ENCODE results near the gene SLC38A3. TPM values are rescaled to one million over a fixed set of nuclear protein-coding genes. Genes with fewer than 3 reads are reported as not detected.

Gene SLC38A3
- total RNA-seq: not detected

- ChIA-PET POLR2A (interaction anchor here (0.6 to 1.4 kb wide), 2 partner anchors 10 to 258 kb away, joined by 3 to 6 read pairs; no protein-coding TSS in a partner anchor), CTCF (interaction anchor here (1.6 to 4.7 kb wide), 3 partner anchors 11 to 134 kb away, joined by 3 to 24 read pairs (median 5); no protein-coding TSS in a partner anchor)
- ATAC-seq: peak; percentile 30
- Mint-ChIP-seq H3K4me1 (ENCODE audit: low read depth) (no peaks in the 10 kb centered on the region), H3K9me3 (ENCODE audit: insufficient read depth) (no peaks in the 10 kb centered on the region), H3K36me3 (ENCODE audit: low read depth) (no peaks in the 10 kb centered on the region), H3K4me3 (no peak within 1 kb of the TSS), H3K27me3 (ENCODE audit: low read depth) (peaks cover 44% of the 10 kb centered on the region), H3K27ac (no peak within 1 kb of the TSS)
- no peak for DNase-seq
These were observed at the start of gene SLC38A3 for GRCh38 chr3:50204804-50205412. Gene SLC38A3, plus strand, starts transcription at chr3:50205271. Its CDS starts 8,929 bp downstream, at chr3:50214200.

- H3K27me3 Mint-ChIP-seq (ENCODE audit: low read depth): peaks cover 40% of the 10 kb centered on the region
- ChIA-PET CTCF (interaction anchor here (1.6 kb wide), 1 partner anchor 37 kb away, joined by 4 read pairs; no protein-coding TSS in a partner anchor), POLR2A (interaction anchor here (1.4 kb wide), 1 partner anchor 18 kb away, joined by 4 read pairs; no protein-coding TSS in a partner anchor)
- H3K9me3 Mint-ChIP-seq (ENCODE audit: insufficient read depth): no peaks in the 10 kb centered on the region
- no peak for DNase-seq
- H3K27ac Mint-ChIP-seq: no peak overlapping the region
- H3K4me1 Mint-ChIP-seq (ENCODE audit: low read depth): peaks cover 5% of the 10 kb centered on the region
- H3K4me3 Mint-ChIP-seq: peak overlapping the region; percentile 56
- H3K36me3 Mint-ChIP-seq (ENCODE audit: low read depth): no peaks in the 10 kb centered on the region
- no peak for ATAC-seq
These were observed 49.6 kb upstream of the SLC38A3 start for GRCh38 chr3:50155491-50155878.

GRCh38 chr3:50155891-50156290, 49.2 kb upstream of the SLC38A3 start:
- no peaks in the 10 kb centered on the region for H3K9me3 Mint-ChIP-seq (ENCODE audit: insufficient read depth)
- DNase-seq (no peak), ATAC-seq (no peak)
- peaks cover 5% of the 10 kb centered on the region for H3K4me1 Mint-ChIP-seq (ENCODE audit: low read depth)
- ChIA-PET CTCF (interaction anchor here (1.6 kb wide), 1 partner anchor 36 kb away, joined by 4 read pairs; no protein-coding TSS in a partner anchor), POLR2A (interaction anchor here (1.1 to 1.4 kb wide), 2 partner anchors 9 to 17 kb away, joined by 4 read pairs; no protein-coding TSS in a partner anchor)
- peaks cover 38% of the 10 kb centered on the region for H3K27me3 Mint-ChIP-seq (ENCODE audit: low read depth)
- H3K4me3 Mint-ChIP-seq: peak overlapping the region; percentile 56
- H3K36me3 Mint-ChIP-seq (ENCODE audit: low read depth): no peaks in the 10 kb centered on the region
- no peak overlapping the region for H3K27ac Mint-ChIP-seq

- H3K36me3 Mint-ChIP-seq (ENCODE audit: low read depth): no peaks in the 10 kb centered on the region
- CTCF ChIA-PET: interaction anchor here (1.6 kb wide), 1 partner anchor 35 kb away, joined by 4 read pairs; no protein-coding TSS in a partner anchor
These were observed 48.2 kb upstream of the SLC38A3 start for GRCh38 chr3:50156549-50157493.

GRCh38 chr3:50157827-50158529, 47.1 kb upstream of the SLC38A3 start:
- Mint-ChIP-seq H3K27ac (no peak overlapping the region), H3K4me1 (ENCODE audit: low read depth) (peaks cover 5% of the 10 kb centered on the region), H3K9me3 (ENCODE audit: insufficient read depth) (no peaks in the 10 kb centered on the region), H3K4me3 (no peak overlapping the region), H3K27me3 (ENCODE audit: low read depth) (peaks cover 36% of the 10 kb centered on the region), H3K36me3 (ENCODE audit: low read depth) (no peaks in the 10 kb centered on the region)
- DNase-seq (no peak), ATAC-seq (no peak)
- POLR2A ChIA-PET: no interaction called here
- CTCF ChIA-PET: no interaction called here

More at GRCh38 chr3:50156549-50157493, 48.2 kb upstream of the SLC38A3 start:
- ATAC-seq (no peak), DNase-seq (no peak)
- Mint-ChIP-seq H3K4me3 (no peak overlapping the region), H3K27me3 (ENCODE audit: low read depth) (peaks cover 38% of the 10 kb centered on the region), H3K9me3 (ENCODE audit: insufficient read depth) (no peaks in the 10 kb centered on the region), H3K4me1 (ENCODE audit: low read depth) (peaks cover 5% of the 10 kb centered on the region), H3K27ac (no peak overlapping the region)
- POLR2A ChIA-PET: interaction anchor here (1.1 to 1.4 kb wide), 2 partner anchors 8 to 16 kb away, joined by 4 read pairs; no protein-coding TSS in a partner anchor

GRCh38 chr3:50158530-50159146, 46.4 kb upstream of the SLC38A3 start:
- Mint-ChIP-seq H3K4me1 (ENCODE audit: low read depth) (peaks cover 5% of the 10 kb centered on the region), H3K4me3 (no peak overlapping the region), H3K36me3 (ENCODE audit: low read depth) (no peaks in the 10 kb centered on the region), H3K9me3 (ENCODE audit: insufficient read depth) (no peaks in the 10 kb centered on the region), H3K27ac (no peak overlapping the region), H3K27me3 (ENCODE audit: low read depth) (peaks cover 30% of the 10 kb centered on the region)
- ChIA-PET POLR2A (no interaction called here), CTCF (no interaction called here)
- no peak for DNase-seq
- no peak for ATAC-seq

GRCh38 chr3:50160561-50160983, 44.5 kb upstream of the SLC38A3 start:
- no peak for DNase-seq
- peaks cover 2% of the 10 kb centered on the region for H3K4me1 Mint-ChIP-seq (ENCODE audit: low read depth)
- no peaks in the 10 kb centered on the region for H3K36me3 Mint-ChIP-seq (ENCODE audit: low read depth)
- H3K9me3 Mint-ChIP-seq (ENCODE audit: insufficient read depth): no peaks in the 10 kb centered on the region
- ATAC-seq: no peak
- ChIA-PET CTCF (no interaction called here), POLR2A (no interaction called here)
- H3K27me3 Mint-ChIP-seq (ENCODE audit: low read depth): peaks cover 22% of the 10 kb centered on the region
- H3K4me3 Mint-ChIP-seq: no peak overlapping the region
- no peak overlapping the region for H3K27ac Mint-ChIP-seq

GRCh38 chr3:50161320-50161719, 43.8 kb upstream of the SLC38A3 start:
- no peak overlapping the region for H3K27ac Mint-ChIP-seq
- peaks cover 2% of the 10 kb centered on the region for H3K4me1 Mint-ChIP-seq (ENCODE audit: low read depth)
- ChIA-PET CTCF (no interaction called here), POLR2A (no interaction called here)
- no peaks in the 10 kb centered on the region for H3K9me3 Mint-ChIP-seq (ENCODE audit: insufficient read depth)
- ATAC-seq: no peak
- H3K27me3 Mint-ChIP-seq (ENCODE audit: low read depth): peaks cover 14% of the 10 kb centered on the region
- DNase-seq: no peak
- H3K36me3 Mint-ChIP-seq (ENCODE audit: low read depth): no peaks in the 10 kb centered on the region
- H3K4me3 Mint-ChIP-seq: no peak overlapping the region

- H3K9me3 Mint-ChIP-seq (ENCODE audit: insufficient read depth): no peaks in the 10 kb centered on the region
- DNase-seq: no peak
- H3K27ac Mint-ChIP-seq: no peak overlapping the region
- H3K4me1 Mint-ChIP-seq (ENCODE audit: low read depth): peaks cover 2% of the 10 kb centered on the region
- ChIA-PET POLR2A (interaction anchor here (0.8 kb wide), 1 partner anchor 20 kb away, joined by 3 read pairs; no protein-coding TSS in a partner anchor), CTCF (no interaction called here)
- ATAC-seq: no peak
- H3K27me3 Mint-ChIP-seq (ENCODE audit: low read depth): peaks cover 8% of the 10 kb centered on the region
- no peaks in the 10 kb centered on the region for H3K36me3 Mint-ChIP-seq (ENCODE audit: low read depth)
- no peak overlapping the region for H3K4me3 Mint-ChIP-seq
These were observed 42.8 kb upstream of the SLC38A3 start for GRCh38 chr3:50162034-50162883.

GRCh38 chr3:50163572-50164455, 41.3 kb upstream of the SLC38A3 start:
- ChIA-PET CTCF (interaction anchor here (0.9 to 1.8 kb wide), 2 partner anchors 41 to 83 kb away, joined by 4 to 5 read pairs; no protein-coding TSS in a partner anchor), POLR2A (interaction anchor here (0.8 kb wide), 1 partner anchor 19 kb away, joined by 3 read pairs; no protein-coding TSS in a partner anchor)
- no peaks in the 10 kb centered on the region for H3K9me3 Mint-ChIP-seq (ENCODE audit: insufficient read depth)
- H3K4me1 Mint-ChIP-seq (ENCODE audit: low read depth): no peaks in the 10 kb centered on the region
- ATAC-seq: no peak
- H3K4me3 Mint-ChIP-seq: no peak overlapping the region
- no peaks in the 10 kb centered on the region for H3K36me3 Mint-ChIP-seq (ENCODE audit: low read depth)
- DNase-seq: no peak
- H3K27me3 Mint-ChIP-seq (ENCODE audit: low read depth): peaks cover 1% of the 10 kb centered on the region
- no peak overlapping the region for H3K27ac Mint-ChIP-seq
